GM23248 (cell line): ENCODE measurements around the gene C20orf144.

ENCODE experiments used
- EZH2 ChIP-seq: fragments of 200-600 bp; sonication (generic); IDR thresholded peaks from 2 replicates; pipeline ENCODE4 v1.6.1; 2018; ENCODE audit warnings: antibody characterized with exemption, mild to moderate bottlenecking; ENCODE audit not compliant: insufficient read depth, poor library complexity, severe bottlenecking
- EZH2phosphoT487 ChIP-seq: fragments of 200-600 bp; sonication (generic); IDR thresholded peaks from 2 replicates; pipeline ENCODE4 v1.6.1; 2018; ENCODE audit warnings: antibody characterized with exemption, moderate library complexity, mild to moderate bottlenecking, low read depth; ENCODE audit not compliant: insufficient read depth

GRCh38 chr20:33668466-33669155 lies 6.5 kb downstream of the C20orf144 start:
- no peak for TF ChIP-seq EZH2
- TF ChIP-seq EZH2phosphoT487: no peak
